GM19463 (cell line): ENCODE results near the gene TMEM51.
"Not testable (repeated sequence)": the region's sequence is repeated elsewhere in the genome, so short reads cannot be mapped to it uniquely, and the experiment has no call there.

Experiments
- ATAC-seq: cut with Tn5 transposase; IDR thresholded peaks from one replicate; pipeline ENCODE4 v1.9.1; 2021; ENCODE audit warnings: mild to moderate bottlenecking, moderate library complexity; ENCODE audit not compliant: unreplicated experiment

TMEM51 gene

GRCh38 chr1:15175324-15176094 lies 22.0 kb downstream of the TMEM51 start:
- not testable (repeated sequence) for ATAC-seq

- ATAC-seq: no peak
Observed at GRCh38 chr1:15176120-15176519, 22.6 kb downstream of the TMEM51 start.

- no peak for ATAC-seq
Observed at GRCh38 chr1:15176898-15177665, 23.5 kb downstream of the TMEM51 start.

- ATAC-seq: no peak
Observed at GRCh38 chr1:15177710-15178166, 24.2 kb downstream of the TMEM51 start.

- no peak for ATAC-seq
Observed at GRCh38 chr1:15178571-15179484, 25.3 kb downstream of the TMEM51 start.

- no peak for ATAC-seq
Observed at GRCh38 chr1:15179485-15179883, 25.9 kb downstream of the TMEM51 start.

- ATAC-seq: no peak
Observed at GRCh38 chr1:15180189-15180588, 26.6 kb downstream of the TMEM51 start.

GRCh38 chr1:15180945-15181523 lies 27.5 kb downstream of the TMEM51 start:
- ATAC-seq: no peak

- no peak for ATAC-seq
Observed at GRCh38 chr1:15181564-15181963, 28.0 kb downstream of the TMEM51 start.

GRCh38 chr1:15184436-15185241 lies 31.1 kb downstream of the TMEM51 start:
- ATAC-seq: no peak

- ATAC-seq: no peak
Observed at GRCh38 chr1:15185617-15186016, 32.1 kb downstream of the TMEM51 start.

- ATAC-seq: no peak
Observed at GRCh38 chr1:15186073-15186845, 32.7 kb downstream of the TMEM51 start.

- no peak for ATAC-seq
Observed at GRCh38 chr1:15186846-15187151, 33.3 kb downstream of the TMEM51 start.

GRCh38 chr1:15187175-15188129 lies 33.9 kb downstream of the TMEM51 start:
- ATAC-seq: no peak

- no peak for ATAC-seq
Observed at GRCh38 chr1:15188130-15188524, 34.6 kb downstream of the TMEM51 start.

- ATAC-seq: no peak
Observed at GRCh38 chr1:15188678-15189077, 35.1 kb downstream of the TMEM51 start.

GRCh38 chr1:15189692-15190370 lies 36.3 kb downstream of the TMEM51 start:
- no peak for ATAC-seq

- ATAC-seq: no peak
Observed at GRCh38 chr1:15191267-15191666, 37.7 kb downstream of the TMEM51 start.
